ENCODE results near the gene HRAS.

Gene HRAS

GRCh38 chr11:503179-503981 is 32.0 kb downstream of the HRAS start:
- Histone ChIP-seq H3K9me3 (ENCODE audit: control insufficient read depth, low read length) (no peaks in the 10 kb centered on the region), H3K4me3 (ENCODE audit: extremely low read depth, insufficient read depth, low read length, poor library complexity, severe bottlenecking) (no peak overlapping the region), H3K27ac (ENCODE audit: low read depth, low read length, severe bottlenecking) (no peak overlapping the region), H3K36me3 (ENCODE audit: control insufficient read depth, insufficient read depth, low read length) (peaks cover 46% of the 10 kb centered on the region), H3K4me1 (ENCODE audit: control insufficient read depth, insufficient read depth, low read length, poor library complexity, severe bottlenecking) (peaks cover 9% of the 10 kb centered on the region)
- WGBS, 2 experiments (ENCODE audit: insufficient coverage in 2 of 2) = 95 to 98% methylated on average over 24 of the region's 24 CpGs

GRCh38 chr11:502288-503178 is 32.8 kb downstream of the HRAS start:
- H3K9me3 ChIP-seq (ENCODE audit: control insufficient read depth, low read length) = no peaks in the 10 kb centered on the region
- H3K27ac ChIP-seq (ENCODE audit: low read depth, low read length, severe bottlenecking) = no peak overlapping the region
- peaks cover 55% of the 10 kb centered on the region for H3K36me3 ChIP-seq (ENCODE audit: control insufficient read depth, insufficient read depth, low read length)

GRCh38 chr11:501683-502287 is 33.6 kb downstream of the HRAS start:
- H3K9me3 ChIP-seq (ENCODE audit: control insufficient read depth, low read length) = no peaks in the 10 kb centered on the region
- no peak overlapping the region for H3K27ac ChIP-seq (ENCODE audit: low read depth, low read length, severe bottlenecking)
- H3K36me3 ChIP-seq (ENCODE audit: control insufficient read depth, insufficient read depth, low read length) = peaks cover 62% of the 10 kb centered on the region
- 84 to 90% methylated on average over 9 to 16 of the region's 19 CpGs for WGBS, 2 experiments (ENCODE audit: insufficient coverage in 2 of 2)
- H3K4me1 ChIP-seq (ENCODE audit: control insufficient read depth, insufficient read depth, low read length, poor library complexity, severe bottlenecking) = peaks cover 9% of the 10 kb centered on the region
- no peak overlapping the region for H3K4me3 ChIP-seq (ENCODE audit: extremely low read depth, insufficient read depth, low read length, poor library complexity, severe bottlenecking)

More at GRCh38 chr11:502288-503178, 32.8 kb downstream of the HRAS start:
- 93 to 98% methylated on average over 5 to 7 of the region's 10 CpGs for WGBS, 2 experiments (ENCODE audit: insufficient coverage in 2 of 2)
- no peak overlapping the region for H3K4me3 ChIP-seq (ENCODE audit: extremely low read depth, insufficient read depth, low read length, poor library complexity, severe bottlenecking)
- H3K4me1 ChIP-seq (ENCODE audit: control insufficient read depth, insufficient read depth, low read length, poor library complexity, severe bottlenecking) = peaks cover 9% of the 10 kb centered on the region

- Histone ChIP-seq H3K4me1 (ENCODE audit: control insufficient read depth, insufficient read depth, low read length, poor library complexity, severe bottlenecking) (peaks cover 9% of the 10 kb centered on the region), H3K4me3 (ENCODE audit: extremely low read depth, insufficient read depth, low read length, poor library complexity, severe bottlenecking) (no peak overlapping the region), H3K9me3 (ENCODE audit: control insufficient read depth, low read length) (no peaks in the 10 kb centered on the region), H3K27ac (ENCODE audit: low read depth, low read length, severe bottlenecking) (no peak overlapping the region), H3K36me3 (ENCODE audit: control insufficient read depth, insufficient read depth, low read length) (peaks cover 64% of the 10 kb centered on the region)
- WGBS, 2 experiments (ENCODE audit: insufficient coverage in 2 of 2) = 96 to 97% methylated on average over 20 to 21 of the region's 24 CpGs
Measured at GRCh38 chr11:501001-501682, 34.2 kb downstream of the HRAS start.

- no peak overlapping the region for H3K4me3 ChIP-seq (ENCODE audit: extremely low read depth, insufficient read depth, low read length, poor library complexity, severe bottlenecking)
- 91 to 95% methylated on average over 19 of the region's 24 CpGs for WGBS, 2 experiments (ENCODE audit: insufficient coverage in 2 of 2)
- no peak overlapping the region for H3K27ac ChIP-seq (ENCODE audit: low read depth, low read length, severe bottlenecking)
- H3K36me3 ChIP-seq (ENCODE audit: control insufficient read depth, insufficient read depth, low read length) = peaks cover 76% of the 10 kb centered on the region
- no peaks in the 10 kb centered on the region for H3K9me3 ChIP-seq (ENCODE audit: control insufficient read depth, low read length)
- H3K4me1 ChIP-seq (ENCODE audit: control insufficient read depth, insufficient read depth, low read length, poor library complexity, severe bottlenecking) = no peaks in the 10 kb centered on the region
Measured at GRCh38 chr11:499201-500076, 35.9 kb downstream of the HRAS start.

GRCh38 chr11:498297-499181 is 36.8 kb downstream of the HRAS start:
- no peaks in the 10 kb centered on the region for H3K9me3 ChIP-seq (ENCODE audit: control insufficient read depth, low read length)
- H3K36me3 ChIP-seq (ENCODE audit: control insufficient read depth, insufficient read depth, low read length) = peaks cover 81% of the 10 kb centered on the region
- H3K4me3 ChIP-seq (ENCODE audit: extremely low read depth, insufficient read depth, low read length, poor library complexity, severe bottlenecking) = no peak overlapping the region
- H3K27ac ChIP-seq (ENCODE audit: low read depth, low read length, severe bottlenecking) = no peak overlapping the region
- H3K4me1 ChIP-seq (ENCODE audit: control insufficient read depth, insufficient read depth, low read length, poor library complexity, severe bottlenecking) = no peaks in the 10 kb centered on the region
- WGBS, 2 experiments (ENCODE audit: insufficient coverage in 2 of 2) = 95 to 96% methylated on average over 31 to 39 of the region's 39 CpGs

GRCh38 chr11:497565-498296 is 37.6 kb downstream of the HRAS start:
- Histone ChIP-seq H3K9me3 (ENCODE audit: control insufficient read depth, low read length) (no peaks in the 10 kb centered on the region), H3K27ac (ENCODE audit: low read depth, low read length, severe bottlenecking) (no peak overlapping the region), H3K36me3 (ENCODE audit: control insufficient read depth, insufficient read depth, low read length) (peaks cover 86% of the 10 kb centered on the region), H3K4me3 (ENCODE audit: extremely low read depth, insufficient read depth, low read length, poor library complexity, severe bottlenecking) (no peak overlapping the region), H3K4me1 (ENCODE audit: control insufficient read depth, insufficient read depth, low read length, poor library complexity, severe bottlenecking) (no peaks in the 10 kb centered on the region)
- 96 to 99% methylated on average over 31 of the region's 31 CpGs for WGBS, 2 experiments (ENCODE audit: insufficient coverage in 2 of 2)

- H3K4me1 ChIP-seq (ENCODE audit: control insufficient read depth, insufficient read depth, low read length, poor library complexity, severe bottlenecking) = no peaks in the 10 kb centered on the region
- H3K4me3 ChIP-seq (ENCODE audit: extremely low read depth, insufficient read depth, low read length, poor library complexity, severe bottlenecking) = no peak overlapping the region
- H3K27ac ChIP-seq (ENCODE audit: low read depth, low read length, severe bottlenecking) = no peak overlapping the region
- H3K36me3 ChIP-seq (ENCODE audit: control insufficient read depth, insufficient read depth, low read length) = peaks cover 85% of the 10 kb centered on the region
- H3K9me3 ChIP-seq (ENCODE audit: control insufficient read depth, low read length) = no peaks in the 10 kb centered on the region
- 95 to 98% methylated on average over 34 of the region's 34 CpGs for WGBS, 2 experiments (ENCODE audit: insufficient coverage in 2 of 2)
Measured at GRCh38 chr11:496834-497564, 38.4 kb downstream of the HRAS start.

Data from mesodermal cell (in vitro differentiated cells).